Astrocyte (in vitro differentiated cells and primary cell): ENCODE measurements around the gene PDLIM5. TPM values are rescaled to one million over a fixed set of nuclear protein-coding genes. Genes with fewer than 3 reads are reported as not detected.
"Not testable (repeated sequence)": the region's sequence is repeated elsewhere in the genome, so short reads cannot be mapped to it uniquely, and the experiment has no call there.

Experiments
- DNase-seq: peaks from one replicate; pipeline ENCODE4 v3.0.0-alpha.2; 2010; ENCODE audit warnings: low read depth
- FAIRE-seq: peaks from 2 replicates; lab custom pipeline; 2011; peaks lifted over from hg19 to GRCh38; lab: Jason Lieb, UNC
- H2AFZ ChIP-seq: 2 replicates; pipeline ENCODE4 v1.6.0; 2012; ENCODE audit warnings: low read depth, low read length, inconsistent platforms
- H3K27ac ChIP-seq: 2 replicates; pipeline ENCODE4 v1.5.1; 2011; ENCODE audit warnings: low read depth, low read length, inconsistent platforms
- H3K27me3 ChIP-seq: 2 replicates; pipeline ENCODE4 v1.6.0; 2011; ENCODE audit warnings: low read length, inconsistent platforms; ENCODE audit not compliant: insufficient read depth
- H3K36me3 ChIP-seq: 2 replicates; pipeline ENCODE4 v1.5.1; 2011; ENCODE audit warnings: low read length, inconsistent platforms; ENCODE audit not compliant: insufficient read depth
- H3K4me1 ChIP-seq: 2 replicates; pipeline ENCODE4 v1.5.1; 2011; ENCODE audit warnings: low read length, inconsistent platforms; ENCODE audit not compliant: insufficient read depth
- H3K4me2 ChIP-seq: 2 replicates; pipeline ENCODE4 v1.6.0; 2012; ENCODE audit warnings: low read length, inconsistent platforms
- H3K4me3 ChIP-seq: 2 replicates; pipeline ENCODE4 v1.5.1; 2011; ENCODE audit warnings: low read depth, mild to moderate bottlenecking, low read length, inconsistent platforms; ENCODE audit not compliant: insufficient read depth
- H3K79me2 ChIP-seq: 2 replicates; pipeline ENCODE4 v1.6.0; 2012; ENCODE audit warnings: mild to moderate bottlenecking, low read length, inconsistent platforms; ENCODE audit not compliant: insufficient read depth
- H3K9ac ChIP-seq: 2 replicates; pipeline ENCODE4 v1.6.0; 2012; ENCODE audit warnings: mild to moderate bottlenecking, low read length, inconsistent platforms
- H3K9me3 ChIP-seq: 2 replicates; pipeline ENCODE4 v1.5.1; 2012; ENCODE audit warnings: low read depth, mild to moderate bottlenecking, low read length, inconsistent platforms; ENCODE audit not compliant: insufficient read depth
- H4K20me1 ChIP-seq: 2 replicates; pipeline ENCODE4 v1.6.0; 2012; ENCODE audit warnings: low read length, inconsistent platforms; ENCODE audit not compliant: insufficient read depth
- H3K27ac Mint-ChIP-seq: one replicate; pipeline ENCODE4 v1.8.0; 2021; ENCODE audit warnings: mild to moderate bottlenecking, mixed read lengths; ENCODE audit not compliant: unreplicated experiment
- H3K27me3 Mint-ChIP-seq: one replicate; pipeline ENCODE4 v1.8.0; 2021; ENCODE audit warnings: low read depth, mixed read lengths; ENCODE audit not compliant: unreplicated experiment
- H3K36me3 Mint-ChIP-seq: one replicate; pipeline ENCODE4 v1.8.0; 2021; ENCODE audit warnings: low read depth, mixed read lengths; ENCODE audit not compliant: unreplicated experiment
- H3K4me1 Mint-ChIP-seq: one replicate; pipeline ENCODE4 v1.8.0; 2021; ENCODE audit warnings: low read depth, mixed read lengths; ENCODE audit not compliant: unreplicated experiment
- H3K4me3 Mint-ChIP-seq: one replicate; pipeline ENCODE4 v1.8.0; 2021; ENCODE audit warnings: mild to moderate bottlenecking, moderate library complexity, mixed read lengths; ENCODE audit not compliant: unreplicated experiment
- H3K9me3 Mint-ChIP-seq: one replicate; pipeline ENCODE4 v1.8.0; 2021; ENCODE audit warnings: mild to moderate bottlenecking, mixed read lengths; ENCODE audit not compliant: unreplicated experiment
- CTCF ChIP-seq: IDR thresholded peaks from 2 replicates; pipeline ENCODE4 v1.5.1; 2011; ENCODE audit warnings: low read depth, mild to moderate bottlenecking, inconsistent platforms, low read length, moderate library complexity; ENCODE audit not compliant: insufficient read depth
- EZH2 ChIP-seq: IDR thresholded peaks from 2 replicates; pipeline ENCODE4 v1.6.1; 2012; ENCODE audit warnings: mild to moderate bottlenecking, low read length, inconsistent platforms; ENCODE audit not compliant: insufficient read depth
- total RNA-seq: library from RNA; stranded (reverse); gene quantifications from 2 replicates; pipeline ENCODE4 v1.2.1, GENCODE V29; 2021

Gene PDLIM5
- total RNA-seq, 1 donor from 2014 or later: 181 TPM

GRCh38 chr4:94508806-94509205, 57.1 kb downstream of the PDLIM5 start:
- peaks cover 99% of the 10 kb centered on the region for H3K79me2 ChIP-seq
- Mint-ChIP-seq H3K4me1 (peaks cover 40% of the 10 kb centered on the region), H3K27ac (no peak overlapping the region), H3K36me3 (peaks cover 4% of the 10 kb centered on the region), H3K9me3 (no peaks in the 10 kb centered on the region), H3K4me3 (no peak overlapping the region), H3K27me3 (no peaks in the 10 kb centered on the region)
- H3K27ac ChIP-seq: no peak overlapping the region
- H3K9me3 ChIP-seq: no peaks in the 10 kb centered on the region
- H4K20me1 ChIP-seq: peaks cover 33% of the 10 kb centered on the region
- TF ChIP-seq CTCF (no peak), EZH2 (no peak)
- H3K4me3 ChIP-seq: no peak overlapping the region
- no peaks in the 10 kb centered on the region for H3K27me3 ChIP-seq
- H2AFZ ChIP-seq: no peak overlapping the region
- no peak for FAIRE-seq
- no peak overlapping the region for H3K4me2 ChIP-seq
- H3K4me1 ChIP-seq: peaks cover 24% of the 10 kb centered on the region
- H3K9ac ChIP-seq: no peak overlapping the region
- no peak for DNase-seq
- no peaks in the 10 kb centered on the region for H3K36me3 ChIP-seq

GRCh38 chr4:94511591-94511990, 59.8 kb downstream of the PDLIM5 start:
- DNase-seq: no peak
- no peak for TF ChIP-seq CTCF
- TF ChIP-seq EZH2: no peak
- peaks cover 98% of the 10 kb centered on the region for H3K79me2 ChIP-seq
- Mint-ChIP-seq H3K27ac (no peak overlapping the region), H3K4me1 (peaks cover 48% of the 10 kb centered on the region), H3K36me3 (peaks cover 3% of the 10 kb centered on the region), H3K9me3 (no peaks in the 10 kb centered on the region), H3K4me3 (no peak overlapping the region), H3K27me3 (no peaks in the 10 kb centered on the region)
- no peak overlapping the region for H2AFZ ChIP-seq
- H3K4me1 ChIP-seq: peaks cover 37% of the 10 kb centered on the region
- H3K27me3 ChIP-seq: no peaks in the 10 kb centered on the region
- H3K36me3 ChIP-seq: no peaks in the 10 kb centered on the region
- peaks cover 17% of the 10 kb centered on the region for H4K20me1 ChIP-seq
- no peak overlapping the region for H3K9ac ChIP-seq
- H3K27ac ChIP-seq: no peak overlapping the region
- H3K9me3 ChIP-seq: no peaks in the 10 kb centered on the region
- H3K4me2 ChIP-seq: no peak overlapping the region
- FAIRE-seq: no peak
- no peak overlapping the region for H3K4me3 ChIP-seq

- H3K27me3 ChIP-seq, H3K4me2 ChIP-seq, DNase-seq, H3K27ac Mint-ChIP-seq, H3K9ac ChIP-seq, H3K9me3 ChIP-seq, FAIRE-seq, H3K9me3 Mint-ChIP-seq, H3K4me3 Mint-ChIP-seq, H3K4me3 ChIP-seq, H3K27ac ChIP-seq, H3K36me3 ChIP-seq, H4K20me1 ChIP-seq, H2AFZ ChIP-seq, H3K36me3 Mint-ChIP-seq, H3K27me3 Mint-ChIP-seq: not testable (repeated sequence)
- Histone ChIP-seq H3K79me2 (peaks cover 98% of the 10 kb centered on the region), H3K4me1 (peaks cover 28% of the 10 kb centered on the region)
- H3K4me1 Mint-ChIP-seq: peaks cover 48% of the 10 kb centered on the region
Measured at GRCh38 chr4:94513532-94513931, 61.8 kb downstream of the PDLIM5 start.
